GM20000 (cell line): ENCODE measurements around the gene CCDC85C.

Source experiments
- DNase-seq: peaks from one replicate; pipeline ENCODE4 v3.0.0; 2012; ENCODE audit warnings: low spot score
- CTCF ChIP-seq: IDR thresholded peaks from 2 replicates; pipeline ENCODE4 v1.5.1; 2012; ENCODE audit warnings: mild to moderate bottlenecking, control low read depth; ENCODE audit errors: extremely low read depth, missing control alignments

Gene CCDC85C

GRCh38 chr14:99628887-99629618, 25.0 kb upstream of the CCDC85C start:
- DNase-seq, result peak; percentile 82
- TF ChIP-seq CTCF, result peak; percentile 80

GRCh38 chr14:99627510-99628381, 23.7 kb upstream of the CCDC85C start:
- no peak for TF ChIP-seq CTCF
- DNase-seq, result no peak

GRCh38 chr14:99627100-99627499, 23.1 kb upstream of the CCDC85C start:
- TF ChIP-seq CTCF, result no peak

GRCh38 chr14:99626041-99626648, 22.1 kb upstream of the CCDC85C start:
- no peak for TF ChIP-seq CTCF
- no peak for DNase-seq

More at GRCh38 chr14:99627100-99627499, 23.1 kb upstream of the CCDC85C start:
- no peak for DNase-seq

- DNase-seq, result no peak
- no peak for TF ChIP-seq CTCF
These were observed 21.5 kb upstream of the CCDC85C start for GRCh38 chr14:99625476-99625875.

GRCh38 chr14:99624971-99625370, 21.0 kb upstream of the CCDC85C start:
- DNase-seq, result no peak
- TF ChIP-seq CTCF, result no peak

GRCh38 chr14:99624024-99624423, 20.0 kb upstream of the CCDC85C start:
- no peak for DNase-seq
- no peak for TF ChIP-seq CTCF
